Stimulated activated CD8-positive, alpha-beta memory T cell treated with anti-CD3 and anti-CD28 coated beads, Interleukin-15, amount 100 ng/mL, for 1 hour (primary cell): ENCODE measurements around the gene TAF4.

Experiments
- DNase-seq: peaks from one replicate; pipeline ENCODE4 v3.0.0-alpha.2; 2020; ENCODE audit warnings: low read depth

TAF4 gene

GRCh38 chr20:61964675-61965605 is 100.7 kb downstream of the TAF4 start:
- no peak for DNase-seq

DNA sequence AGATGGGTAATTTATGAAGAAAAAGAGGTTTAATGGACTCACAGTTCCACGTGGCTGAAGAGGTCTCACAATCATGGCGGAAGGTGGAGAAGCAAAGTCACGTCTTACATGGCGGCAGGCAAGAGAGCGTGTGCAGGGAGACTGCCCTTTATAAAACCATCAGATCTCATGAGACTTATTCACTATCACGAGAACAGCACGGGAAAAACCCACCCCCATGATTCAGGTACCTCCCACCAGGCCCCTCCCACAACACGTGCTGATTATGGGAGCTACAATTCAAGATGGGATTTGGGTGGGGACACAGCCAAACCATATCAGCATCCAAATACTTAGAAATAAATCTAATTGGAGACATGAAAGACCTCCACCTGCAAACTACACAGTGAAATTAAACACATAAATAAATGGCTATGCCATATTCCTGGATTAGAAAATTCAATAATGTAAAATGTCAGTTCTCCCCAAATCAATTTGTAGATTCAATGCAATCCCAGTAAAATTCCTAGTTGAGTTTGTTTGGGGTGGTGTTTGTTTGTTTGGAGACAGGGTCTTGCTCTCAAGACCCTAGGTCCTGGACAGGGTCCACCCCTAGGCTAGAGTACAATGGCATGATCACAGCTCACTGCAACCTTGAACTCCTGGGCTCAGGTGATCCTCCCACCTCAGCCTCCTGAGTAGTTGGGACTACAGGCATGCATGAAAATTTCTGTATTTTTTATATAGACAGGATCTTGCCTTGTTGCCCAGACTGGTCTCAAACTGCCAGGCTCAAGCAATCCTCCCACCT is 101.6 kb downstream of the TAF4 start:
- no peak for DNase-seq

DNA sequence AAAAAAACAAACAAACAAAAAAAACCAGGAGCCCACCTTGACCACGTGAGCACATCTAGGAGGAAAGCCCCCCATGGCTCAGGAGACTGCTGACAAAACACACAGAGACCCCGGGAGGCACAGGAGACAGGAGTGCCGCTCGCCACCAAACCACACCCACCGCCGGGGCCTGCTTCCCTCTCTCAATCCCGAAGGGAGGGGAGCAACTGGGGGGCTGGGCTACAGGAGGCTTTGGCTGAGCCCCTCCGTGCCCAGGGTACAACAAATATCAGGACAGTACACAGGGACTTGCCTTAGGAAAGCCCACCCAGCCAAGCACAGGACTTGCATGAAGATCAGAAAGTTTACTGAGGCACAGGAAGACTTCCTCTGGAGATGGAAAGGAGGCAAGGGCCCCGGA is 102.5 kb downstream of the TAF4 start:
- DNase-seq: no peak

DNA sequence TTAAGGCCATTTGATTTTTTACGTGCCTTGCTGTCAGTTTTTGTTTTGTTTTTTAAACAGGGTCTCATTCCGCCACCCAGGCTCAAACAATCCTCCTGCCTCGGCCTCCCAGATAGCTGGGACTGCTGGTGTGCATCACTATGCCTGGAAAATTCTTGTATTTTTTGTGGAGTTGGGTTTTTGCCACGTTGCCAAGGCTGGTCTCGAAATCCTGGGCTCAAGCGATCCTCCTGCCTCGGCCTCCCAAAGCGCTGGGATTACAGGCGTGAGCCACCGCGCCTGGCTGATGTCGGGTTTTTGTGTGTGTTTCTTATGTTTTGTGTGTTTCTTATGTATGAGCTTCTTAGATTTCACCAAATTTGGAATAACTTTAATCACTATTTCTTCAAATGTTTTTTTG is 104.8 kb downstream of the TAF4 start:
- no peak for DNase-seq

- DNase-seq: no peak
Observed at GRCh38 chr20:61958773-61959700, 106.6 kb downstream of the TAF4 start.

DNA sequence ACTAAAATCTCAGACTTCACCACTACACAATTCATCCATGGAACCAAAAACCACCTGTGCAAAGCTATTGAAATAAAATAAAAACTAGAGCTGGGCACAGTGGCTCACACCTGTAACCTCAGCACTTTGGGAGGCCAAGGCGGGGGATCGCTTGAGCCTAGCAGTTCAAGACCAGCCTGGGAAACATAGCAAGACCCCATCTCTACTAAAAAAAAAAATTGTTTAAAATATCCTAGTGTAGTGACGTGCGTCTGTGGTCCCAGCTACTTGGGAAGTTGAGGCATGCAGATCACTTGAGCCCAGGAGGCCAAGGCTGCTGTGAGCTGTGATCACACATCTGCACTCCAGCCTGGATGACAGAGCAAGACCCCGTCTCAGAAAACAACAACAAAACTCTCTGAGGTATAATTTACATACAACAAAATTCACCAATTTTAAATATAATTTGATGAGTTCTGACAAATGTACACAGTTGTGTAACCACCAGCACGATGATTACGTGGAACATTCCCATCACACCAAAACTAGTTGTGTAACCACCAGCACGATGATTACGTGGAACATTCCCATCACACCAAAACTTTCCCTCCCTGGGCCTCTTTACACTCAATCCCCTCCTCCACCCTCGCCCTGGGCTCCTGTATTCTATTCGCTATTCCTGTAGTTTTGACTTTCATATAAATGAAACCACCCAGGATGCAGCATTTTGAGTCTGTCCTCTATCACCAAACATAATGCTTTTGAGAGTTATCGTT is 107.5 kb downstream of the TAF4 start:
- DNase-seq: no peak

- DNase-seq: no peak
Observed at GRCh38 chr20:61956396-61957342, 109.0 kb downstream of the TAF4 start.

- no peak for DNase-seq
Observed at GRCh38 chr20:61955668-61956395, 109.8 kb downstream of the TAF4 start.

DNA sequence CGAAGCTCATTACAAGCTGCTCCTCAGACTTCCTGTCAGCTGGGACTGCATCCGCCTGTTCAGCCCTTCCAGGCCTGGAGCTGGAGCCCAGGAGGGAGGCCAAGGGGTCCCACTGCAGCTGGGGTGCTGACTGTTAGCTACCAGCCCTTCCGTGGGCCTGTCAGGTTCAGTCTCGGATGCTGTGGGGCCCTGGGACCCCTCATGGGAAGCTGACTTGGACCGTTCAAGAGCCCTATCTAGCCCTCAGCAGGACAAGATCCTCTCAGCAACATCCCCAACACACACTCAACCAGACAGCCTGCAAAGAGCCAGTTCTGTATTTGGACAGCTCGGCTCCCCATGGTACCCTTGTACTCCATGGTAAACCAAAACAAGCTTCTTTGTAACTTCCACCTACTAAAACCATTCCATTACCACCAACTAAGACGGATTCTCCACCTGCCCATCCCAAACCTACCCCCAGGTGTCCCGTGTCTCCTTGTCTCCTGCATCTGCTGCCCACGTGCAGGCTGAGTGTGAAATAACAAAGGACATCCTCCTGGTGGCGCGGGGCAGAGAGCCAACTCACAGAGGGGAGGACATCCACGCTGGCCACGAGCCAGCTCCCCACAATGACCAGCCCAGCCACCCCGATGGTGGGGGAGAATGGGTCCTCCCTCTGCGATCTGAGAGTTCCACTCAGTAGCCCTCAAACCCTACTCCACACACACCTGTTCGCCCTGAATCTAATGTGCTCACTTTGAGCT is 111.2 kb downstream of the TAF4 start:
- DNase-seq: no peak

DNA sequence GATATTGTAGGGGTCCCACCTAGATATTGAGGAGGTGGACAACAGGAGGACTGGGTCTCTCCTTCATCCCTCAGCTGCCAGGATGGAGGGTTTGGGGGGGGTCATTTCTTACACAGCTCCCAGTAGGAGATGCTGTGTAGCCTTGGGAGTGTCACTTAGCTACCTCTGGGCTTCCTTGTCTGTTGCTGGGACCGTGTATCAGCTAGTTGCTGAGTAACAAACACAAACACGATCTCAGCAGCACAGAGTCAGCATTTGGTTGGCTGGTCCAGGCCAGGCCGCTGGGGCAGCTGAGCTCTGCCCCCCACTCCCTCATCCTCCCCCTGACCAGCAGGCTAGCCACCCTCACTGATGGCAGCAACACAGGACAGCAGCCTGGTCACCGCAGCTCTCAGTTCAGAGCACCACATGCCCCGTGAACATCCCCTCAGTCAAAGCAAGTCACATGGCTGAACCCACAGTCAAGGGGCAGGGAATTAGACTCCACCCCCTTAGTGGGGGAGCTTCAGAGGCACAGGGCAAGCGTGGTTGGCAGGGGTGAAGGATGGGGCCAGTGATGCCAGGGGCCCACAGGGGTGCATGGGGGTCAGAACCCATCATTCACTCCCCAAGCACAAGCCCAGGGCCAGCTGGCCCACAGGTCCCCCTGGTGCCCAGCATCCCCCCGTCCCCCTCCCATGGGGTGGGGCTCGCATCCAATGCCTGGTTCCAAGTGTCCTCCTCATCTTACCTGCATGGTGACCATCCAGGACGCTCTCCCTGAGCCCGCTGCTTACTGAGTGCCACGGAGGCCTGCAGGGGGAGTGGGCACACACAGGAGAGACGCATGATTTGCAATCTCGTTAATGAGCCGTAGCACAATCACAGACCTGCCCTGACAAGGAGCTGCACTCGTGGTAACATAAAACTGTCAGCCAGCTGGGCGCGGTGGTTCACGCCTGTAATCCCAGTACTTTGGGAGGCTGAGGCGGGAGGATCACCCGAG is 112.4 kb downstream of the TAF4 start:
- no peak for DNase-seq

DNA sequence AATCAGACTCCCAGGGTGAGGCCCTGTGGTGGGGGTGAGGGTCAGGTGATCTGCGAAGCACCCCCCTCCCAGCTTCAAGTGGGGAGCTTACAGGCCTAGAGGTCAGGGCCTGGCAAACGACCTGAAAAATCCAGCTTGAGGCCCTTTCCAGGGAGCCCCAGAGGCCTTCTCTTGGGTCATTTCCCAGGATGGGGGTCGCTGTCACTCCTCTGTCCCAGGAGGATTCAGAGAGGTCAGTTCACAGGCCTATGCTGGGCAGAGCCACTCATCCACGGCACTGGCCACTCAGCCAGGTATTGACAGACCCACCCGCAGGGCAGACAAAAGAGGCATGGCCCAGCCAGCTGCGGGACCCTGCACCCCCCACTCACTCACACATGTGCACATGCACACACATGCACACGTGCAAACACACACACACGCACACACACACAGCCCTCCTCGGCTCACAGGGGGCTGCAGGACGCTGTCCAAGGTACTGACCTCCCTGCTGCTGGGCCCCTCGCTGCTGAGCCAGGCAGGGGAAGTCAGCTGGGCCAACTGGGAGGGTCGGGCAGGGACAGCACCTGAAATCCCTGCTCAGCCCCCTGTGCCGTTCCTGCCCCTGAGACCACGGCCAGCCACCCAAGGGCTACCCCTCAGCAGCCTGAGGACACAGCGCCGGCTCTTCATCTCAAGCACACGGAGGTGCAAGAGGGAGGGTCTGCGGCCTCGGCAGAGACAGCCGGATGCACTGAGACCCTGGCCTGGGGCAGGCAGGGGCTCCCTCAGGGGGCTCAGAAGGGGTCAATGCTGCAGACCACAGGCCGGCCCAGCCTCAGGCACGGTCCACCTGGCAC is 113.8 kb downstream of the TAF4 start:
- DNase-seq: no peak

DNA sequence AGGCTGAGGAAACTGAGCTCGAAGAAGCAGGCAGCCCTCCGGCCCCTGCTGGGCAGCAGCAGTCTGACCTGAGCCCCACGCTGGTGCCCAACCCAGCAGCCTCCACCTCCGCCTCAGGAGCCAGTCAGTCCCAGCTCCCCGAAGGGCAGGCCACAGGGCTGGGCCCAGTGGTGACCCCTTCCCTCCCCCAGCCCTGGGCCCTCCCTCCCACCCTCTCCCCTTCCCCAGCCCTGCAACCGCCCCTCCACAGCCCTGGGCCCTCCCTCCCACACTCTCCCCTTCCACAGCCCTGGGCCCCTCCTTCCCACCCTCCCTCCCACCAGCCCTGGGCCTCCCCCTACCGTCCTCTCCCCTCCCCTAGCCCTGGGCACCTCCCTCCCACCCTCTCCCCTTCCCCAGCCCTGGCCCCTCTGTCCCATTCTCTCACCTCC is 115.0 kb downstream of the TAF4 start:
- DNase-seq: no peak

DNA sequence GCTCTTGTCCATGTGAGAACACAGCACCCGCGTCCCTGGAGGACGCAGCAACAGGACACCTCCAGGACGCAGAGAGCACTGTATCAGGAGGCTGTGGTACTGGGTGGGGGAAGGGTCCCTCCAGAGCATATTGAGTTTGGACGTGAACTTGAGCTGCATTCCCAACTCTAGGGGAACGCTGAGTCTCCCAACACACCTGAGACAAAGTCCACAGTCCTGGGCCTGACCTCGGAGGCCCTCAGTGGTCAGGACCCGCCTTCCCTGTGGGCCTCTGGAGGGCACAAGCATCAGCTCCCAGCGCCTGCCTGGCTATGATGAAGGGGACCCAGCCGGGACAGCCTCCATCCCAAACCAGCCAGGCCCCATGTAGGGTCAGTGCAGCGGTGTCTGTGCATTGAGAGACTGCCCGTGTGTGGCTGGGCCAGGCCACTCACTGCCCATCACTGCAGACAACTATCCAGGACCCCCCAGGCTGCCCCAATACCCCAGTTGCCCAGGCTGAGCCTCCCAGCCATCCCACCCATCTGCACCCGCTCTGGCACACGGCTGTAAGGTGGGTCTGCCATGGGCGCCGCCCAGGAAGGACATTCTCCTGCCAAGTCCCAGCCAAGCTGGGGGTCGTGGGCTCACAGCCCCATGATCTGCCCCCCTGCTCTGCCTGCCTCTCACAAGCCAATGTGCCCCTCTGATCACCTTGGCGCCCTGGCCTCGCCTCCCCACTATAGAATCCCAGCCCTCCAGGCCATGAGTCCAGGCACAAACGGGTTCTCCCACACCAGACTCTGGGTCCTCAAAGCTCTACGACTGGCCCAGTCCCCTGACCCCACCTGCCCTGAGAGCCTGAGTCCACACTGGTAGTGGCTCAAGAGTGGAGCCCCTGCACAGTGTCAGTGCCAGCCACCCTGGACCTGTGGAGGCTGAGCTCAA is 115.7 kb downstream of the TAF4 start:
- no peak for DNase-seq

GRCh38 chr20:61949363-61949713 is 116.3 kb downstream of the TAF4 start:
- no peak for DNase-seq

DNA sequence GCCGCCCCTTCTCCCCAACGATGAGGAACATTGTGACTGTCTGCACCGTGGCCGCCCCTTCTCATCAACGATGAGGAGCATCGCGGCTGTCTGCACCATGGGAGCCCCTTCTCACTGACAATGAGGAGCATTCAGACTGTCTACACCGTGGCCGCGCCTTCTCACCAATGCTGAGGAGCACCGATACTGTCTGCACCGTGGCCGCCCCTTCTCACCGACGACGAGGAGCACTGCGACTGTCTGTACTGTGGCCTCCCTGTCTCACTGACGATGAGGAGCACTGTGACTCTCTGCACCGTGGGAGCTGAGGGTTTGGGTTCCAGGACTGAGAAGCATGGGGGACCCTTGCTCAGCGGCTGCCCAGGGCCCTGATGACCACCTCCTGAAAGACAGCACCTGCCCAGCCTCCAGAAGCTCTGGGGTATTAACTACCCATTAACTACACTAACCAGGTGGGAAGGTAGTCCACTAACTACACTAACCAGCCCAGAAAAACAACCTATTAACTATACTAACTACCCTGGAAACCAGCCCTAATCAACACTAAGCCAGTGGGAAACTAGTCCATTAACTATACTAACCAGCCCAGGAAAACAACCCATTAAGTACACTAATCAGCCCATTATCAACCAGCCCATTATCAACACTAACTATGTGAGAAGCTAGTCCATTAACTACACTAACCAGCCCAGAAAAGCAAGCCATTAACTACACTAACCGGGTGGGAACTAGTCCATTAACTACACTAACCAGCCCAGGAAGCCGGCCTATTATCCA is 116.9 kb downstream of the TAF4 start:
- DNase-seq: no peak
